Measurements from ENCODE around the gene TLE1.
A peak's percentile ranks its signal among the peaks of the same experiment; 100 is the strongest.
"Not testable (repeated sequence)": the region's sequence is repeated elsewhere in the genome, so short reads cannot be mapped to it uniquely, and the experiment has no call there.

Gene TLE1

DNA sequence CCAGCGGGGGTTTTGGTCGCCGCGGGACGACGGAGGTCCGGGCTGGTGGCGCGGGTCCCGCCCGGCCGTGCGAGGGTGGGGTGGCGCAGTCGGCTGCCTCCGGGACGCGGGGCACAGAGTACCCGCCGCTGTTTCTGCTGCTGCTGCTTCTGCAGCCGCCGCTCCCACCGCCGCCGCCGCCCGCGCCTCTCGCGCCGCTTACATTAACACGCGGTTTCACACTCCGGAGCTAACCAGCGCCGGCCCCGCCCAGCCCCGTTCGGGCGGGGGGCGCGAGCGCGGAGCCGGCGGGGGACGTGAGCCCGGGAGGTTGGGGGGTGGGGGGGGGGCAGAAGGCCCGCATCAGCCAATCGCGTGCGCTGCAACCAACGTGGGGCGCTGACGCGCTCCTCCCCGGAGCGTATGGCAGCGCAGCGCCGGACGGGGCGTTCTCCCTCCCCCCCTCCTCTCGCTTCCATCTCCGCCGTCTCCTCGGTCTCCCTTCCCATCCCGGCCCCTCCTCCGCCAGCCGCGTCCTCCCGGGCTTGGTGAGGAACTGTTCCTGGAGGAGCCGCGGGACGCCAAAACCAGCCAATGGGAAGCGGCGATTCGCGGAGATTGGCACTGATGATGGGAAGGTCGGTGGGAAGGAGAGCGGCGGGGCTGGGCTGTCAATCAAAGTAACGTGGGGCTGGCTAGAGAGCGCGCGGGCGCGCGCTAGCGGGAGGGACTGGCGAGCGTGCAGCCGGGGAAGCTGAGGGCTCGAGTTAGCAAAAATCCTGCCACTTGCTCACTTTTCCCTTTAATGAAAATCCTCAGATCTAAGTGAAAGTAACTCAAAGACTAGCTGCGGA lies at the start of gene TLE1:
TSS of gene TLE1 (minus strand) at position 205 of the 833 bp plus-strand sequence. CDS start 1,307 bp downstream, outside the sequence.
- DNase-seq = peak; percentile 84

DNA sequence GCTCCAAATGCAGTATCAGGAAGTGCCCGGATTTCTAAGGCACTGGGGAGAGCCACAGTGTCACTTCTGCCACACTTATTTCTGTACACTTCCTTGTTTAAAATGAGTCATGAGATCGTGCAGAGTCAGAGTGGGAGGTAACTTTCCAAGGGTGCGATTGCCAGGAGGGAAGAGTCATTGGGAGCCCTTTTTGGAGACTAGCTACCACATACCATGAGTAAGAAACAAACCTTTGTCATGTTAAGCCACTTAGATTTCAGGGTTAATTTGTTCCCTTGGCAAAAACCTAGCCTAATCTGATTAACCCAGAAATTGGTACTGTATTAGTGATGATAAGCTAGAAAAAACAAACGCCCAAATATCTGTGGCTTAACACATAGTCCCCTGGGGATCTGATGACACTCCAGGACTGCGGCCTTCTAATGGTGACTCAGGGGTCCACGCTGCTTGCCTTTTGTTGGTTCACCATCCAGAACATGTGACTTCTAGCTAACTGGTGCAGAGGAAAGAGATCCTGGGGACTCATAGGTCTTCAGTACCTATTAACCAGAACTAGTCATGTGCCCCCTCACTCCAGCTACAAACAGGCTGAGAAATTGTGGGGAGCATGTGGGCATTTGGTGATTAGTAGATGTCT lies 48.6 kb upstream of the TLE1 start:
- DNase-seq = no peak

DNA sequence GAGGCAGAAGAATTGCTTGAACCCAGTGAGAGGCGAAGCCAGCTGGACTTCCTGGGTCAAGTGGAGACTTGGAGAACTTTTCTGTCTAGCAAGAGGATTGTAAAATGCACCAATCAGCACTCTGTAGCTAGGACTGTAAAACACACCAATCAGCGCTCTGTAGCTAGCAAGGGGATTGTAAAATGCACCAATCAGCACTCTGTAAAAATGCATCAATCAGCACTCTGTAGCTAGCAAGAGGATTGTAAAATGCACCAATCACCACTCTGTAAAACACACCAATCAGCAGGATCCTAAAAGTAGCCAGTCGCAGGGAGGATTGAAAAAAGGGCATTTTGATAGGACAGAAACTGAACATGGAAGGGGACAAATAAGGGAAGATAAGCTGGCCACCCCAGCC lies 41.2 kb upstream of the TLE1 start:
- DNase-seq = not testable (repeated sequence)

DNA sequence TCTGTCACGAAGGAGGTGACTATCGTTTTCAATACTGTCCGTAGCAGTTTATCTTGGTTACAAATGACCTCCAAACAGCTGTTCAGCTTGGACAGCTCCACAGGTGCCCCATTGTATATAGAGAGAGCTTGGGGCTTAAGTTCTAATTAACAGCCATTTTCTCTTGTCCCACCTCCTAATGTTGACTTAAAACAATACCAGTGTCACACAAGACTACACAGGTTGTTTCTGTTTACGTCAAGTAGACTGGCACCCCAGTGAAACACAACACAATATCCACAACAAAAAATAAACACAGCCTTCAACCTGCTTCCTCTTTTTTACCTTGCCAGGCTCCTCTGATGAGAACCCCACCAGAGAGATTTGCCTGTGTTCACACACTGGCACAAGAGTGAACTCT lies 39.8 kb upstream of the TLE1 start:
- no peak for DNase-seq

DNA sequence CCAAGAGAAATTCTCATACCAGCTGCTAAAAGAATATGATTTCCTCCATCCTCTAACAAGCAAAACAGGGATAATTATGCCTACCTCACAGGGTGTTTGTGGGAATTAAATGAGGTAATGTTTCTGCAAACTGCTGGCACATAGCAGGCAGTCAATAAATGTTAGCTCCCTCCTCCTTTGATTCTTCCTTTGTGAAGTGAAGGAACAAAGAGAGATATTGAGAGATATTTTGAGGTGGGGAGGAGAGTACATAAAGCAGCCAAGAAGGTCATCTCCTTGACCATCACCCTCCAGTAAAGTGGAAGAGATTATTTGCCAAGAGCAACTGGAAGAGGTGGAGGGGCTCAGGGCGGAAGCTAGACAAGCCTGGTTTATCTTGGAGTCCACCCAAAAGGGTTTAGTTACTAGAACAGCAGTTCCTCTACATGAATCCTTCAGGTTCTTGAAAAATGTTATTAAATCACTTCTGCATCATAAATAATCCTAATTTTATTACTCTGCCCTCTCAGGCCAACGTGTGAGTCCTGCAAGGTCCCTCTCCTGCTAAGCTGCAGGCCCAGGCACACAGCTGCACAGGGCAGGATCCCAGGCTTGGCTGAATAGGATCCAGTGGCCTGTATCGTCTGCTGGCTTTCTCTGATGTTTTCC lies 35.0 kb upstream of the TLE1 start:
- no peak for DNase-seq

DNA sequence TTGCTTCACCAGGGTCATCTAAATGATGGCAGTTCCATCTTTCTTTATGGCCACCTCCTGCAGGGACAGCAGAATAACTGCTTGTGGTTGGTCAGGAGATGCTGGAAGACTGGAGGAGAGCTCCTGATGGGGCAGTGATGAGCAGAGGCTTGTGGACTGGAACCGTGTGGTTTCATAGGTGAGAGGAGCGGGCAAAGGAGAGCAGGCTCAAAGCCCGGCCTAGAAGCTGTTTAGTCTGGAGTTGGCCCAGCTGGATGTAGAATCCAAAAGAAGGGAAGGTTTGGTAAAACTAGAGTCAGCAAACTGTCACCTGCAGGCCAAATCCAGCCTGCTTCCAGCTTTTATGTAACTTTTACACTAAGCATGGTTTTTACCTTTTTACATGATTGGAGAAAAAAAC lies 32.9 kb upstream of the TLE1 start:
- DNase-seq = no peak

DNA sequence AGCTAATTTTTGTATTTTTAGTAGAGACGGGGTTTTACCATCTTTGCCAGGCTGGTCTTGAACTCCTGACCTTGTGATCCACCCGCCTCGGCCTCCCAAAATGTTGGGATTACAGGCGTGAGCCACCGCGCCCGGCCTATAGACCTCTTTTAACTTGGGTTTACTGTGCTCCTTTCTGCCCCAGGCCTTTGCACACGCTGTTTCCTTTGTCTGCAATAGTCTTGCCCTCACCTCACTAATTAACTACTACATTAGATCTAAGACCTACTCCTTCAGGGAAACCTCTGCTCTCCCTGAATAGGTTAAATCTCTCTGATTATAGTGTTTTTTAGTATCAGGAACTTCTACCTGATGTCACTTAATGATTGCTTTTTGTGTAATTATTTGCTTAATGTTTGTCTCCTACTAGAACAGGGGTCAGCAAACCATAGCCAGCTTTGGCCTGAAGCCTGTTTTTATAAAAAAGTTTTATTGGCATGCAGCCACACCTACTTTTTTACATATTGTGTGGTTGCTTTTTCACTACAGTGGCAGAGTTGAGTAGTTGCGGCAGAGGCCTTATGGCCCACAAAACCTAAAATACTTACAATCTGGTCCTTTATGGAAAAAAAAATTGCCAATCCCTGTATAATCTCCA lies 31.2 kb upstream of the TLE1 start:
- no peak for DNase-seq

DNA sequence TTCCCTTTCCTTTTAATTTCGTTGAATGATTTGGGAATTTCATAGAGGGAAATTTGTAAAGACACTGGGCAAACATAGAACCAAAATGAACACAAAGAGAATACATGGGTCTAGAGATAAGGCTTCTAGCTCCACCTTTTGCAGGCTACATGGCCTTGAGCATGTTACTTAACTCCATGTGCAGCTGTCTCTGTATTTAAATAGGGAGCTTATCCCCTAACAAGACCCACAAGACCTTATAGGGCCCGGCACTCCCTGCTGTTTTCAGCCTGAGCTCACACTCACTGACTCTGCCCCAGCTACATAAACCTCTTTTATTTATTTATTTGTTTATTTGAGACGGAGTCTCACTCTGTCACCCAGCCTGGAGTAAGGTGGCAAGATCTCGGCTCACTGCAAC lies 30.6 kb upstream of the TLE1 start:
- DNase-seq = no peak

DNA sequence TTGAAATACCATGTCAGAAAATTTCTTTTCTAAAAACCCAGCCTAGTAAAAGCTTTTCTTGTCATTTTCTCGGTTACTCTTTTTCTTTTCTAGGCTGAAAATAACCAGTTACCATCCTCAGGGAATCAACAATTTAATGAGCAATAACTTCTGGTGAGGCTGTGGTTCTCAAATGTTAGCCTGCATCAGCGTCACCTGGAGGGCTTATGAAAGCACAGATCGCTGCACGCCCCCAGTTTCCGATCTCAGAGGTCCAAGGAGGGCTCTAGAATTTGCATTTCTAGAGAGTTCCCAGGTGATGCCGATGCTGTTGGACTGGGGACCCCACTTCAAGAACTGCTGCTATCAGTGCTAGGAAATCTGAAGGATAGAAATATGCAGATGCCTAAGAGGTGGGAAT lies 28.9 kb upstream of the TLE1 start:
- DNase-seq = no peak

DNA sequence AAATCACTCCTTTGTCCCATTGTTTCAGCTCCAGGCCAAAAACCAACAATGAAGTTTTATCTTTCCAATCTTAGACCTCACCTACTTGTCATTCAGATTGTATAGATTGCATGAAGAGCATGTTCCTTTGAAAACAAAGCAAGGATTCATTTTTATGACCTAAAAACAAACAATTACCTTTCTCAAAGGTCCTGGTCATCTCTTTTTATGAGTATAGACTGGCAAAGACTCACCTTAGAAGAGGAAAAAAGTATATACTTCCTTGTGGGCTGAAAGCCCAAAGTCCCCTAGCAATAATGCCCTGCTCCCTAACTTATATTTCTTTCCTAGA lies 28.4 kb upstream of the TLE1 start:
- DNase-seq = no peak

DNA sequence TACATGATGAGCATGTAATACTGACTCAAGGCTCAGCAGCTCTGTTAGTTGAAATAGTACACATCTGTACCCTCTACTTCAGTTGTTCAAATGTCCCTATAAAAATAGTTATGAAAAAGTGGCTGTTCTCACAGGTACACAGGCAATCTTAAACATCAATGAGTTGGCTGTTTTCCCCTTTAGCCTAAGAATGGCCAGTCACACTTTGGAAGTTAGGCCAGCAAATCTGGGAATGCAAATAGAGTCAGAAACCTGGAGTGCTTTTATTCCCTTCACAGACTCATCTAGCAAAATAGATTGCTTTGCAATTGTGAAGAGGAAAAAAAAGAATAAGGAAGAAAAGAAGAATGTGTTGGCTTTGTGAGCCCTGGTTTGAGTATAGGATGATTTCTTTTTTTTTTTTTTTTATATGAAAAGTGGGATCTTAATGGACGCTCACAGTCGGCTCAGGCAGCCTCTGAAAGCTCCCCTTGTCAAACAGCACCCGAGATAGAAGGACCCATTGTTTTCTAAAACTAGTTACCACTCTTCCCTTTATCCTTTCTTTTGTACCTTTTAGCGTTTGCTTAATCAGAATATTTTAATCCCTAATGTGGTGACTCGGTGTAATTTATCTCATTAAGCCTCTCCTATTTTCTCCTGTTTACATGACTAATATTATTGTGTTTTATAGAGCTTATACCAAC lies 27.9 kb upstream of the TLE1 start:
- no peak for DNase-seq

DNA sequence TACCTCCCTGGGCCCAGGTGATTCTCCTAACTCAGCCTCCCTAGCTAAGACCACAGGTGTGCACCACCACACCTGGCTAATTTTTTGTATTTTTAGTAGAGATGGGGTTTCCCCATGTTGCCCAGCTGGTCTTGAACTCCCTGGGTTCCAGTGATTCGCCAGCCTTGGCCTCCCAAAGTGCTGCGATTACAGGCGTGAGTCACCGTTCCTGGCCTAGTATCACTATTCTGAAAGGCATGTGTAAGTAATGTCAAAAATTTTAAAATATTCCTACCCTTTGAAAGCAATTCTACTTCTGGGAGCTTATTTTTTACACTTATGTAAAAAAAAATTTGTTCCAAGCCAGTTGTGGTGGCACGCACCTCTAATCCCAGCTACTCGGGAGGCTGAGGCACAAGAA lies 27.1 kb upstream of the TLE1 start:
- DNase-seq = peak; percentile 3

DNA sequence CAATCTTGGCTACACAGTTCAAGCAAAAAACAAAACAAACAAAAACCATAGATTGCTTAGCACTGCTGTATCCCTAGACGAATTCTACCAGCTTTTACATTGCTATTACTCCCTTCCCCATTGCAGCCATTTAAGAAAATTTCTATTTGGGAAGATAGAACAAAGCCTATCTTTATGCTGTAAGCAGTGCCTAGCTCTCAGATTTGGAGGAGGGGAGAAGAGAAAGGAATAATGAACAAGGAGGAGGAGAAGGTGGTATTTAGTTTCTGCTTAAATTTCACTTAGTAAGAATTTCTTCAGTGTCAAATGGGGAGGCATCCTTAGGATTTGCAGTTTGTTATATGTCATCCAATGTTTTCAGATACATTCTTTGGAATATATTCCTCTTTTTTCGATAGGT lies 16.2 kb upstream of the TLE1 start:
- no peak for DNase-seq

DNA sequence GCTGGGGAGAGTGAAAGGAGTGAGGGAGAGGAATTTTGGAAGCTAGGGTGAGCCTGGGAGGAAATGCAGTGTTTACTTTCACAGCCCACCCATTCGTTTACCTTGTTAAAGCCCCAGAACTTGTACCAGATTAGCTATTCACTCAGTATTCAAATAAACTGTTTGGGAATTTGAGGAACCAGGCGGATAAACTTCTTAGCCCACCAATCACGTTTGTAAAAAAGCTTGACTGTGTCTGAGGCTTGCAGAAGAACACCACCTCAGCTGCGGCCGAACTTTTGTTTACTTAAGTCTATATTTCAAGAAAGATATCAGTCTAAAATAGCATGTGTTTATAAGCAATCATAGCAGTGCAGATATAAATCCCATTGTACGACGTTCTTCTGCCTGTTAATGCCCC lies 5.2 kb upstream of the TLE1 start:
- DNase-seq = no peak

DNA sequence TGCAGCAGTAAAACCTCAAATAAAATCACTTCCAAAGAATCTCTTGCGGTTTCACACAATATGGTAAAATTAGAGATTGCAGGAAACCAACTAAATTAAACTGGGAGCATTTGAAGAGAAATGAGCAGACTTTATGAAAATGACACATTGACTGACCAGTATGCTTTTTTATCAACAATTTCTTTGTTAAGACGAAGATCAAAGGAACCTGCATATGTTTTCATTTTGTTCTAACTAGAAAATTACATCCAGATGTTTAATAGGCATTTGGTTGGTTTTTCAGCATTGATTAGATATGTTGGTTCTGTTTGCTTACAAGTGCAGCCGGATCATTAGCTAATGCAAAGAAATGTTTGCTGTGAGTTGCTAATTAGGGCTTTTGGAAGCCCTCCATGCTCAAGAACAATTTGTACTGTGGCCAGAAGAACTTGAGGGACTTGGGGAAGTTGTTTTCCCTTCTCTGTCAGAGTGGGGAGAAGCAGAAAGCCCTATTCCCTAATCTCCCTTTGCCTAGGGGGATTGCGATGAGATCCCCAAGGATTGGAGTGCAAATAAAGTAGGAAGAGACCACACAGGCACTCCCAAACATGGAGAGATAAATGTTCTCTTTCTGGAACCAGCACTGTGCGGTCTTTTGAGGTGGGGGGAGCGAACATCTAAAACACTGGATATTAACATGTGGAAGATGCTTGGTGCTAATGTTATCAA lies 4.5 kb upstream of the TLE1 start:
- no peak for DNase-seq

DNA sequence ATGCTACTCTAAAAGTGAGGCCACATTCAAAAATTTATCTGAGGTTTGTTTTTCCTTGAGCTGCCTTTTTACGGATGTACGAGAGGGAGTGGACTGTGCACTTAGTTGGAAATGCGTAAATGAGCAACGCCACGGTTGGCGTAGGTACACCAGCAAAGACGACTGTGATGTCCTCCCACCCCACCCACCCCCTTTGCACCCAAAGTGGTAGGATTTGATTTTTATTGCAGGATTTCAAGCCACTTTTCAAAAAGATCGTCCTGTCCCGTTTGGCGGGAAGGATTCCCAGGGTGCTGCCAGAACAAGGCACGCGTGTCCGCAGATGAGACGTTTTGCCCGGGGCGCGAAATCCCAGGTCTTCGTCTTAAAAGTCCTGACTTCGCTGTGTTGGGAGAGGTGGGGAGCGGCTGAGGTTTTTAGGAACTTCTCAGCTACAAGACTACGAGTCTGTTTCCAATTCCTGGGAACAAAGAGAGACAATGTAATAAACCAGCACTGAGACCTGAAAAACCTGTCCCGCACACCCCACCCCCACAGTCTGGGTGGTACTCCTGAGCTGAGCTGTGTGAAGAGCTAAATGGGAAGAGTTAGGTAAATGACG lies 1.0 kb upstream of the TLE1 start:
- no peak for DNase-seq

DNA sequence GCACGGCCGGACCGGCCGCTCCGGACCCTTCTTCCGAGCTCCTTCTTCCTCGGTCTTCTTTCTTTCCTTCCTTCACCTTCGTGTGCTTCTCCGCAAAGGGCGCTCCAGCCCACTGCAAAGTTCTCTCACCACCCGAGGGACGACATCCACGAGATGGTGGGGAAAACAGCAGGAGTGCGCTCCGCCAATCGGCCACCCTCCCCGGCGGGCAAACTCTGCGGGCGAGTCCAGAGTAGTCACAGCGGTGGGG lies 329 bp downstream of the TLE1 start:
- DNase-seq = not testable (repeated sequence)

DNA sequence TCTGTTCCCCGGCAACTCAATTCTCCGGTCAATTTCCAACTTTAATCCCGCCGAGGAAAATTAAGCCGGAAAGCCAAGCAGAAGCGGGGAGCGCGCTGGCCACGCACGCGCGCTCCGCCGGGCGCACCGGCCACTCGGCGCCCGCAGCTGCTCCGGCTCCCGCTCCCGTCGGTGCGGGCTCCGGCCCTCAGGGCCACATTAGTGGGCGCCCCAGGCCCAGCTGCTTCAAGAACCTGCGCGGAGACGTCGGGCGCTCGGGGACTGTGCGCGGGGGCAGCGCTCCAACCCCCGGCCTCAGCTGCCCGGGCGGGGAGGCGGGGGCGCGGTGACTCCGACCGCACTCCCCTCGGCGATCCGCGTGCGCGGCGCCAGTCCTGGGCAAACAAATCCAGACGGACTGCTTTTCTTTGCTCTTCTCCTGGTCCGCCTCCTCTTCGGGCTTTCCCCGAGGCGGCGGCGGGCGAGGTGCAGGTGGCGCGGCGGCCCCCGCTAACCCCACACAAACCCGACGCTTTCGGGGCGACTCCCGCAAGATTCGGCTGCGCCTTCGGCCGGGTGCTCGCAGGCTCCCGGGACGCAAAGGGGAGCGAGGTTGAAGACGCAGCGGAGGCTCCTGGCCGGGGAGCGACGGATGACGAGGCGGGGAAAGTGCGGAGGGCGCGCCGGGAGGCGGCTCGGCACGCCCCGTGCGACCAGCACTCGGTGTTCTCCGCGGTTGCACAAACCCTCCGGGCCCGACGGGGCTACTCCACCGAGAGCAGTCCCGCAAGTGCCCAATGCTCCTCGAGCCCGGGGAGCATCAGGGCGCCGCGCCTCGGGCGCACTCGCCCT lies 870 bp downstream of the TLE1 start:
- peak; percentile 45 for DNase-seq

DNA sequence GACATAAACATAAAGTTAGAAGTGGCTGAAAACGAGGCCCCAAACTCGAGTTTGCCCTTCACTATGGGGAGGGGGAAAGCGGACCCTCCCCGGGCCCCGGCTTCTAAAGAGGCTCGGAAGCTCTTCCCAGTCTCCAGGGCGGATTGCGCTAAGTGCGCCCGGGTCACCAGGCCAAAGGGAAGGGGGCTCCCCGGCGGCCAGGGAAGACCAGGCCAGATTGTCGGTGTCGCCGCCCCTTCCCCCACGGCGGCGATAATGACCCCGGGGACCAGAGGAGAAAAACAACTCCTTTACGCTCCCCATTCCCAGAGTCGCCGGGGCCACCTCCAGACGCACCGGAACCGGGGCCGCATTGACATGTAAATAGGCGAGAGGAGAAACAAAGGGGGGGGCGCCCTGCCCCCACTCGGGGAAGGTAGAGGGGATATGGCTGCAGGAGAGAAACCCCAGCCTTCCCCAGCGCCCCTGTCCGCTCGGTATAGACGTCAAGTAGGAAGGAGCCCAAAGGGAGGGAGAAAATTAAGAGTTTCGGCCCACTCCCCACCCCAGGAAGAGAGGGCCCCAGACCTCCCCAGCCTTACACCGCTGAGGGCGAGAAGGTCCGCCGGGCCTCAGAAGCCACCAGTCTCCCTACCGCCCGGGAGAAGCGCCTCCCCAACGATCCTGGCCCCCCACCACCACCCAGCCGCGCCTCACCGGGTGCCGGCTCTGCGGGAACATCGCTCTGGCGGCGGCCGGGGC lies 1.7 kb downstream of the TLE1 start:
- DNase-seq = no peak

DNA sequence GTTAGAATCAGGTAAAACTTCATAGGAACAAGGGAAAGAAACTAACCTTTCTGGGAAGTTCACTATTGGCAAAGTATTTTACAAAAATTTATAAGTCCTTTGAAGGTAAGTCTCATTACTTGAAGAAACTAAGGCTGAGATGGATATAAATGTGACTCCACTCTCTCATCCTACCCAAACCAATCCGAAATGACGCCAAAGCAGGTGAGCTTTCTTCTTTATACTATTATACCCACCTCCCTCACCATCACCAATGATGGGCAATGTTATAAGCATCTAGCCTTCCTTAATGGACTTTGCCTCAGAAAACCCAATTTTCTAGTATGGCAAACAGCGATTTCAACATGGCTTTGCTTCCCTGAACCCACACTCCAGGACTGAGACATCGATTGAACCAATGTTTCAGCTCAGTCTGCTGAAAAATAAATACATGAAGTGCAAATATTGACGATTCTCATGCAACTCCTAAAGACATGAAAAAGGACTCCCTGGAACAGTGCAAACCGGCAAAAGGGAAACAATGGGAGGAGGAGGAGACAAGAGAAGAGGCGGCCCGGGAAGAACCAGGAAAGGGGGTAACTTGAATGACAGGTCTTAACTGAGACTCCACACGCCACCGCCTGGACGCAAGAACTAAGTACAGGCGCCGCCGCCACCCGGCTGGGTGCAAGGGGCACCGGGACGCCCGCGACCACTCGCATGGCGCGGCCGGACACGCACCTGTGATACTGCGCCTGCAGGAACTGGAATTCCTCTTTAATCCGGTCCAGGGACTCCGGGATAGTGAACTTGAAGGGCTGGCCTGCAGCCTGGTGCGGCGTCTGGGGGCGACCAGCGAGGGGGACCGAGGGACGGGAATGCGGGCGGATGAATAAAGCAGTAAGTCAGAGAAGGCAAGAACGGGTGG lies 2.5 kb downstream of the TLE1 start:
- DNase-seq = peak; percentile 46

Data from activated CD4-positive, alpha-beta T cell treated with anti-CD3 and anti-CD28 coated beads for 48 hours (primary cell).